Kasumi-1 (cell line): ENCODE measurements around the gene ACER3.

Source experiments
- DNase-seq, 2 experiments: peaks; one replicate each; lab custom pipeline; 2025; lab: John Stamatoyannopoulos, UW

Gene ACER3

GRCh38 chr11:77074205-77074604 is 213.5 kb downstream of the ACER3 start:
- no peak for DNase-seq

GRCh38 chr11:77074626-77075221 is 214.0 kb downstream of the ACER3 start:
- DNase-seq, result no peak

GRCh38 chr11:77075425-77075905 is 214.7 kb downstream of the ACER3 start:
- no peak for DNase-seq
